Natural killer cell (primary cell): ENCODE results near the gene TFAP2B. TPM values are rescaled to one million over a fixed set of nuclear protein-coding genes. Genes with fewer than 3 reads are reported as not detected.

Experiments used
- ATAC-seq, 3 donors: fragments of 150-1000 bp in 2 of 3; fragments of 200-7000 bp in 1 of 3; cut with Tn5 transposase; 1 replicate in 1 of 3; 2 replicates in 2 of 3; pipeline ENCODE4 v1.10.0; 2021; ENCODE audit warnings: mild to moderate bottlenecking in 2 of 3, moderate library complexity in 2 of 3
- DNase-seq, 2 donors: peaks; one replicate each; pipeline versions ENCODE4 v3.0.0 to v3.0.0-alpha.2; 2013 to 2021; ENCODE audit warnings: mixed read lengths in 1 of 2
- H3K27ac ChIP-seq: one replicate; pipeline ENCODE4 v1.5.1; 2013; ENCODE audit warnings: mild to moderate bottlenecking, low read length
- H3K27me3 ChIP-seq: one replicate; pipeline ENCODE4 v1.6.1; 2013; ENCODE audit warnings: low read length; ENCODE audit not compliant: control insufficient read depth, insufficient read depth
- H3K36me3 ChIP-seq: one replicate; pipeline ENCODE4 v1.6.1; 2013; ENCODE audit warnings: low read length; ENCODE audit not compliant: control insufficient read depth, insufficient read depth
- H3K4me1 ChIP-seq: one replicate; pipeline ENCODE4 v1.6.1; 2013; ENCODE audit warnings: low read length; ENCODE audit not compliant: control insufficient read depth, insufficient read depth
- H3K4me3 ChIP-seq: one replicate; pipeline ENCODE4 v1.5.1; 2013; ENCODE audit warnings: low read length
- H3K9me3 ChIP-seq: one replicate; pipeline ENCODE4 v1.6.1; 2013; ENCODE audit warnings: low read length; ENCODE audit not compliant: control insufficient read depth, insufficient read depth
- H3K27ac Mint-ChIP-seq, 2 donors: one replicate each; pipeline ENCODE4 v1.8.0; 2022; ENCODE audit warnings: mild to moderate bottlenecking in 2 of 2, mixed read lengths in 2 of 2, moderate library complexity in 1 of 2
- H3K27me3 Mint-ChIP-seq, 2 donors: one replicate each; pipeline ENCODE4 v1.8.0; 2022; ENCODE audit warnings: low read depth in 2 of 2, mixed read lengths in 2 of 2
- H3K36me3 Mint-ChIP-seq: one replicate; pipeline ENCODE4 v1.8.0; 2022; ENCODE audit warnings: mixed read lengths
- H3K4me1 Mint-ChIP-seq, 2 donors: one replicate each; pipeline ENCODE4 v1.8.0; 2022; ENCODE audit warnings: mixed read lengths in 2 of 2
- H3K4me3 Mint-ChIP-seq: one replicate; pipeline ENCODE4 v1.8.0; 2022; ENCODE audit warnings: mild to moderate bottlenecking, moderate library complexity, mixed read lengths
- H3K9me3 Mint-ChIP-seq, 2 donors: one replicate each; pipeline ENCODE4 v1.8.0; 2022; ENCODE audit warnings: mixed read lengths in 2 of 2
- CTCF ChIP-seq: fragments of 200-600 bp; IDR thresholded peaks from one replicate; pipeline ENCODE4 v1.8.0; 2022; ENCODE audit warnings: antibody characterized with exemption
- WGBS: methylation state at CpG from one replicate; pipeline ENCODE4 v1.1.7; 2013; ENCODE audit warnings: missing lambda C conversion rate; ENCODE audit not compliant: insufficient coverage; 5-methylcytosine and 5-hydroxymethylcytosine counted together
- intact Hi-C: fragments of 100-400 bp; cut with micrococcal nuclease; formaldehyde crosslinking; loops from one replicate; pipeline ENCODE4 v1.14.2; 2022
- total RNA-seq, 4 donors: library from RNA; stranded (reverse); fragments of 120-200 nt in 1 of 4; gene quantifications; one replicate each; pipeline versions ENCODE4 v1.2.3 to v1.2.4, GENCODE V29; 2013 to 2022

Gene TFAP2B
- total RNA-seq: not detected
- not detected for total RNA-seq (2013)

GRCh38 chr6:50818673-50819072 is at the start of gene TFAP2B:
TSS of gene TFAP2B (plus strand) at chr6:50818871. CDS start at chr6:50818892, 21 bp downstream.
- DNase-seq (no peak), ATAC-seq (no peak)
- Mint-ChIP-seq H3K4me3 (no peak within 1 kb of the TSS), H3K36me3 (no peaks in the 10 kb centered on the region), H3K4me1 (peaks cover 0 to 16% of the 10 kb centered on the region in 2 donors), H3K27me3 (peaks cover 53 to 83% of the 10 kb centered on the region in 2 donors), H3K9me3 (peaks cover 3 to 4% of the 10 kb centered on the region in 2 donors), H3K27ac (no peak within 1 kb of the TSS)
- Histone ChIP-seq H3K4me3 (no peak within 1 kb of the TSS), H3K9me3 (no peaks in the 10 kb centered on the region), H3K27ac (no peak within 1 kb of the TSS), H3K36me3 (no peaks in the 10 kb centered on the region), H3K4me1 (no peaks in the 10 kb centered on the region), H3K27me3 (peaks cover 52% of the 10 kb centered on the region)
- 0% methylated on average over 3 of the region's 7 CpGs for WGBS
- intact Hi-C loops: no loop called here
- no peak for TF ChIP-seq CTCF

- no peak overlapping the region for H3K4me3 ChIP-seq
- no peaks in the 10 kb centered on the region for H3K4me1 ChIP-seq
- no peaks in the 10 kb centered on the region for H3K36me3 Mint-ChIP-seq
- no peaks in the 10 kb centered on the region for H3K27me3 ChIP-seq
- H3K36me3 ChIP-seq: no peaks in the 10 kb centered on the region
- H3K9me3 ChIP-seq: no peaks in the 10 kb centered on the region
- no peak for ATAC-seq
- DNase-seq: no peak
- H3K4me1 Mint-ChIP-seq: no peaks in the 10 kb centered on the region
- no peak overlapping the region for H3K27ac Mint-ChIP-seq
- no peak for TF ChIP-seq CTCF
- no peaks in the 10 kb centered on the region for H3K27me3 Mint-ChIP-seq
- intact Hi-C loops: no loop called here
- H3K27ac ChIP-seq: no peak overlapping the region
- no peak overlapping the region for H3K4me3 Mint-ChIP-seq
- H3K9me3 Mint-ChIP-seq: peaks cover 2% of the 10 kb centered on the region in 2 donors
These were observed 40.0 kb upstream of the TFAP2B start for GRCh38 chr6:50778696-50779095.

GRCh38 chr6:50780382-50780781 is 38.3 kb upstream of the TFAP2B start:
- Histone ChIP-seq H3K27ac (no peak overlapping the region), H3K36me3 (no peaks in the 10 kb centered on the region), H3K9me3 (no peaks in the 10 kb centered on the region), H3K4me3 (no peak overlapping the region), H3K27me3 (no peaks in the 10 kb centered on the region), H3K4me1 (no peaks in the 10 kb centered on the region)
- Mint-ChIP-seq H3K36me3 (no peaks in the 10 kb centered on the region), H3K9me3 (peaks cover 2% of the 10 kb centered on the region in 2 donors), H3K27ac (no peak overlapping the region), H3K4me3 (no peak overlapping the region), H3K4me1 (no peaks in the 10 kb centered on the region), H3K27me3 (no peaks in the 10 kb centered on the region)
- intact Hi-C loops: no loop called here
- WGBS: 87% methylated on average over 5 of the region's 5 CpGs
- ATAC-seq (no peak), DNase-seq (no peak)
- TF ChIP-seq CTCF: no peak

GRCh38 chr6:50785921-50786320 is 32.8 kb upstream of the TFAP2B start:
- Mint-ChIP-seq H3K4me3 (no peak overlapping the region), H3K27ac (no peak overlapping the region), H3K36me3 (no peaks in the 10 kb centered on the region), H3K27me3 (no peaks in the 10 kb centered on the region), H3K9me3 (peaks cover 4% of the 10 kb centered on the region in 2 donors), H3K4me1 (no peaks in the 10 kb centered on the region)
- no peak overlapping the region for H3K4me3 ChIP-seq
- TF ChIP-seq CTCF: no peak
- no peak overlapping the region for H3K27ac ChIP-seq
- DNase-seq (no peak), ATAC-seq (no peak)
- intact Hi-C loops: no loop called here
- H3K36me3 ChIP-seq: no peaks in the 10 kb centered on the region
- no peaks in the 10 kb centered on the region for H3K27me3 ChIP-seq
- no CpG with 5 or more reads among the region's 1 CpG for WGBS
- no peaks in the 10 kb centered on the region for H3K9me3 ChIP-seq
- no peaks in the 10 kb centered on the region for H3K4me1 ChIP-seq
